ENCODE measurements around the gene DSG2.

DNA sequence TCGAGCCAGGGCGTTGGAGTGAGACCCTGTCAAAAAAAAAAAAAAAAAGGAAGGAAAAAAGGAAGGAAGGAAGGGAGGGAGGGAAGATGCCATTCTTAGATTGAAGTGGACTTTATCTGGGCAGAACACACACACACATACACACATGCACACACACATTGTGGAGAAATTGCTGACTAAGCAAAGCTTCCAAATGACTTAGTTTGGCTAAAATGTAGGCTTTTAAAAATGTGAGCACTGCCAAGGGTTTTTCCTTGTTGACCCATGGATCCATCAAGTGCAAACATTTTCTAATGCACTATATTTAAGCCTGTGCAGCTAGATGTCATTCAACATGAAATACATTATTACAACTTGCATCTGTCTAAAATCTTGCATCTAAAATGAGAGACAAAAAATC, 93.1 kb downstream of the DSG2 start:
- TF ChIP-seq, protein P1, sequence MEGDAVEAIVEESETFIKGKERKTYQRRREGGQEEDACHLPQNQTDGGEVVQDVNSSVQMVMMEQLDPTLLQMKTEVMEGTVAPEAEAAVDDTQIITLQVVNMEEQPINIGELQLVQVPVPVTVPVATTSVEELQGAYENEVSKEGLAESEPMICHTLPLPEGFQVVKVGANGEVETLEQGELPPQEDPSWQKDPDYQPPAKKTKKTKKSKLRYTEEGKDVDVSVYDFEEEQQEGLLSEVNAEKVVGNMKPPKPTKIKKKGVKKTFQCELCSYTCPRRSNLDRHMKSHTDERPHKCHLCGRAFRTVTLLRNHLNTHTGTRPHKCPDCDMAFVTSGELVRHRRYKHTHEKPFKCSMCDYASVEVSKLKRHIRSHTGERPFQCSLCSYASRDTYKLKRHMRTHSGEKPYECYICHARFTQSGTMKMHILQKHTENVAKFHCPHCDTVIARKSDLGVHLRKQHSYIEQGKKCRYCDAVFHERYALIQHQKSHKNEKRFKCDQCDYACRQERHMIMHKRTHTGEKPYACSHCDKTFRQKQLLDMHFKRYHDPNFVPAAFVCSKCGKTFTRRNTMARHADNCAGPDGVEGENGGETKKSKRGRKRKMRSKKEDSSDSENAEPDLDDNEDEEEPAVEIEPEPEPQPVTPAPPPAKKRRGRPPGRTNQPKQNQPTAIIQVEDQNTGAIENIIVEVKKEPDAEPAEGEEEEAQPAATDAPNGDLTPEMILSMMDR (IDR thresholded peaks at IDR 0.05), result no peak
- no peak for TF ChIP-seq POLR2A (IDR thresholded peaks at IDR 0.05)
